GM21619 (cell line): ENCODE data around the gene EPOP.

ENCODE experiments used
- ATAC-seq: cut with Tn5 transposase; IDR thresholded peaks from one replicate; pipeline ENCODE4 v1.9.1; 2021; ENCODE audit not compliant: unreplicated experiment

EPOP gene

GRCh38 chr17:38674014-38674748 lies 576 bp downstream of the EPOP start:
- peak; percentile 19 for ATAC-seq

- peak; percentile 8 for ATAC-seq
These were observed 1.1 kb downstream of the EPOP start for GRCh38 chr17:38673707-38674013.

DNA sequence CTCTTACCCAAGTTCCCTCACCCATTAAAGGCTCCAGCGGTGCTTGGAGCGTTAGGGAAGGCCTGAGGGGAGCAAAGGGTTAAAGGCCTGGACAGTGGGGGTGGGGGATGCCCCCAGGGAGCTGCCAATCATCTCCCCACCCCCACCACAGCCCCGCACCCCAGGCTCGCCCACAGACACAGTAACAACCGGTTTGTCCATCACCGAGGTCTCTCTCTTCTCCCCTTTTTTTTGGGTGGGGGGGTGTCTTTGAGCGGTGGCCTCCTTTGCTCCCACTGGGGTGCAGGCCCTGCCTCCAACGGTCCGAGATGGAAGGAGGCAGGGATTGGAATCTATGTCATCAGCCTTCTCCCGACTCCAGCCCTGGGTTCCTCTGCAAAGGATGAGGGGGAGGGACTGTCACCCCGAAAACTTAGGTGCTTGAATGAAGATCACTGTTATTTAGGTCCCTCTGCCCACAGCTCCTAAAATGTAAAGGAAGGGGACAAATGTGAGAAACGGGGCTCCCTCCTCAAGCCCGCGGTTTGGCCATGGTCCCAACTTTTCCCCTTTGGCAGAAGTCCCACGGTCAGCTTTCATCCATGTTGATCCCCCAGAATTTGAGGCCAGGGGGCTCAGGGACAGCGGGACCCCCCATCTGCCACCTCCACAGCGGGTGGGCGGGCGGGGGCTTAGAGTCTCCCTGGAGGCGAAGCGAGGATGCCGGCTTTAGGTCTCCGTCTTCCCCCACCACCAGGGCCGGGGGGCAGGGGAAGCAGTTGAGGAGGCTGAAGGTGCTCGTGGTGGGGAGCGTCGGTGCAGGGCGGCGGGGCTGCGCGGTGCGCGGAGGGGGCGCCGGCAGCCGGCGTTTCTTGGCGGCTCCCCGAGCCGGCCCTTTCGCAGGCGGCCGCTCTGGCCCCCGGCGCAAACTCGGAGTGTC lies 1.7 kb downstream of the EPOP start:
- no peak for ATAC-seq

- ATAC-seq, result no peak
These were observed 2.6 kb downstream of the EPOP start for GRCh38 chr17:38671939-38672720.

DNA sequence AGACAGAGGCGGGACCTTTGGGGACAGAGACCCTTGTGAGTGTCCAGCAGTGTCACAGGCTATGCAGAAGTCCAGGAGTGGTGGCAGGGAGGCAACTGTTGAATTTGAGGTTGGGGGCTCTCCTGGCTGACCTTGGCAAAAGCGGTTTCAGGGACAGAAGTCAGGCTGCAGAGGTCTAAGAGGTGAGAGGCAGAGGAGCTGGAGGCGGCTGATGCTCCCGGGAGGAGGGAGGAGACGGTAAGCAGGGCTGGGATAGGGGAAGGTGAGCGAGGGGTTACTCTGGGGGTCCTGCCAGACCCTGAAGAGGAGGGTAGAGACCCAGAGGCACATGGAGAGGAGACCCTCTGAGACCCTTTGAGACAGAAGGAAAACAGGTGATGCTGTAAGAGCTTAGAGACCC lies 5.2 kb downstream of the EPOP start:
- ATAC-seq, result no peak

DNA sequence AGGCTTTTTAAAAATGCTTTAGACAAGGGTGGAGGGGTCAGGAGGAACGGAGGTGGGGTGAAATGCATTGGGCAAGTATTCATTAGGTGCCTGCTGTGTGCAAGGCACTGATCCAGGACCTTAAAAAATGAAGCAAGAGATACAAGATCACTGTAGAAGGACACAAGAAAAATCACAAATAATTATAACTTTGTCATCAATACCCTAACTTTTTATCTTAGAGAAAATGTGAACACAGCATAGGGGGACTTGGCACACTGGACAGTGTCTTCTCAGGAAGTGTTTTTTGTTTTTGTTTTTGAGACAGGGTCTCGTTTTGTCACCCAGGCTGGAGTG lies 7.0 kb downstream of the EPOP start:
- no peak for ATAC-seq

DNA sequence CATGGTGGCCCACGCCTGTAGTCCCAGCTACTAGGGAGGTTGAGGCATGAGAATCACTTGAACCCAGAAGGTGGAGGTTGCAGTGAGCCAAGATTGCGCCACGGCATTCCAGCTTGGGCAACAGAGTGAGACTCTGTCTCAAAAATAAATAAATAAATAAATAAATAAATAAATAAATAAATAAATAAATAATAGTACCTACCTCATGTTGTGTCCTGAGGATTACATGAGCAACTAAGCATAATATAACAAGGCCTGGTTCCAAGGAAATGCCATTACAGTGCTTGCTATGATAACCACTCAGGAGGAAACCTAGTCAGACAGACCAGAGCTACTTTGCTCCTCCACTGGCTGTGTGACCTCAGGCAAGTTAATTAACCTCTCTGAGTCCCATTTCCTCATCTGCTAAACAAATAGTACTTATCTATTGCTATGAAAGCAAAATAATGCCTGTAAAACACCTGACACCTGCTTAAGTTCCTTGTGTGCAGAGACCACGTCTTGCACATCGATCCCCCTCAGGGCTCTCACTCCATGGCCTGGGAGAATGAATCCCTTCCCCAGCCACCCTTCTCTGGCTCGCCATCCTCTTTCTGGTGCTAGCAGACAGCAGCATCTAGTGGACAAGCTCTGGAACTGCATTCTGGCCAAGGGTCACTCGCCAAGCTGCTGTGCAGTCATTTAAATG lies 7.5 kb downstream of the EPOP start:
- no peak for ATAC-seq

DNA sequence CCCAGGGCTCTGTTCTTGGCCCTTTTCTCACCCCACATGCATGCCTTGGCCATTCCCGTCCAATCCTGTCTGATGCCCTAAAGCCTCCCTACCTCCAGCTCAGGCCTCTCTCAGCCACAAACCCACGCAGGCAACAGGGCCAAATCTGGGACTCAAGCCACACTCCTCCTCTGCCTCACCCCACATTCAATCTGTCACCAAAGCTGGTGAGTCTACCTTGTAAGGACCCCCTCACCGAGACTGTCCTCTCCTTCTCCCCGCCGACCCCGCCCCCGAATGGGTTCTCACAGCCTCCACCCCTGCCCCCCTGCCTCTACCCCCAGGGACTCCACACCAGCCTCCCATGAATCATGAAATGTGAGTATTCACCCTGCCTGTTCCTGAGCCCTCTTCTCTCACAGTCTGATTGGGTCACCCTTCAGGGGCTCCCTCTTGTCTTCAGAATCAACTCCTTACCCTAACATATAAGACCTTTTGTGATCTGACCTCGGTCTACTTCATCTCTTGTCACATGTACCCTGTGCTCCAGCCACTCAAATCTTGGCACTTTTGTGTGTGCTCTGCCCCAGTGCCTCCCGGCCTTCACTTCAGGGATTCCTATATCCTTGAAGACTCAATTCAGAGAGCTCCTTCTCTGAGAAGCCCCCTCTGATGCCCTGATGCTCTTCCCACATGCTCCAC lies 10.7 kb downstream of the EPOP start:
- ATAC-seq, result no peak

- ATAC-seq, result no peak
These were observed 11.5 kb downstream of the EPOP start for GRCh38 chr17:38663125-38663751.

GRCh38 chr17:38660097-38661025 lies 14.4 kb downstream of the EPOP start:
- no peak for ATAC-seq

DNA sequence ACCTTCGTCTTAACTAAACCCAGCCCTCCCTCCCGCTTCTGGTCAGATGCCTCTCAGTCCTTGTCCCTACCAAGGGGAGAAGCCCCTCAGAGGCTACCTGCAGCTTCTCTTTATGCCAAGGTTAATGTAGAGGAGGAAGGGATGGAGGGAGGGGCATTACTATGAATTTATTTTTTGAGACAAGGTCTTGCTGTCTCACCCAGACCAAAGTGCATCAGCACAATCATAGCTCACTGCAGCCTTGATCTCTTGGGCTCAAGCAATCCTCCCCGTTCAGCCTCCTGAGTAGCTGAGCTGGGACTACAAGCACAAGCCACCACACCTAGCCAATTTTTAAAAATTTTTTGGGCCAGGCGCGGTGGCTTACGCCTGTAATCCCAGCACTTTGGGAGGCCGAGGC lies 15.3 kb downstream of the EPOP start:
- ATAC-seq, result no peak

DNA sequence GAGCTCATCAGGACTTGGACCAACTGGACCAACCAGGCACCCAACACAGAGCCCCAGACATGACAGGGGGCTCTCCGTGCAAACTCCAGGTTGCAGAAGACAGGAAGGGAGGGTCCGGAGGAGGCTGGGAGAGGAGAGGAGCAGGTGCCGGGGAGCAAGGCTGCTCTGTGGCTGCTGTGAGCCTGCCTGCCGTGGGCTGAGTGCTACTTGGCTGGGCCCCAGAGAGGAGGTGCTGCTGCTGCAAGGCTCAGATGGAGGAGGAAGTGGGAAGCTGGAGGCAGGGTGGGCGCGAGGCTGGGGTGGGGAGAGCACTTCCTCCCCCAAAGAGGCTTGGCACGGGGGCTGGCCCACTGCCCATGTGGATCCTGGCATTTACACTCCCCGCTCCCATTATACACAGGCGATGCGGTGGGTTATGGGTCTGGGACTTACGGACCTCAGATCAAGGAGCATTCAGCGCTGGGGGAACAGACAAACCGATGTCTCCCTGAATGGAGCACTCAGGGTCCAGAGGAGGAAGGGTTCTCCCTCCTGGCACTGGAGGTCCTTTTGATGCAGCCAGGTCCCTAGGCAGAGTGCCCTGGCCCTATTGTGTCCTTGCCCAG lies 15.9 kb downstream of the EPOP start:
- no peak for ATAC-seq

DNA sequence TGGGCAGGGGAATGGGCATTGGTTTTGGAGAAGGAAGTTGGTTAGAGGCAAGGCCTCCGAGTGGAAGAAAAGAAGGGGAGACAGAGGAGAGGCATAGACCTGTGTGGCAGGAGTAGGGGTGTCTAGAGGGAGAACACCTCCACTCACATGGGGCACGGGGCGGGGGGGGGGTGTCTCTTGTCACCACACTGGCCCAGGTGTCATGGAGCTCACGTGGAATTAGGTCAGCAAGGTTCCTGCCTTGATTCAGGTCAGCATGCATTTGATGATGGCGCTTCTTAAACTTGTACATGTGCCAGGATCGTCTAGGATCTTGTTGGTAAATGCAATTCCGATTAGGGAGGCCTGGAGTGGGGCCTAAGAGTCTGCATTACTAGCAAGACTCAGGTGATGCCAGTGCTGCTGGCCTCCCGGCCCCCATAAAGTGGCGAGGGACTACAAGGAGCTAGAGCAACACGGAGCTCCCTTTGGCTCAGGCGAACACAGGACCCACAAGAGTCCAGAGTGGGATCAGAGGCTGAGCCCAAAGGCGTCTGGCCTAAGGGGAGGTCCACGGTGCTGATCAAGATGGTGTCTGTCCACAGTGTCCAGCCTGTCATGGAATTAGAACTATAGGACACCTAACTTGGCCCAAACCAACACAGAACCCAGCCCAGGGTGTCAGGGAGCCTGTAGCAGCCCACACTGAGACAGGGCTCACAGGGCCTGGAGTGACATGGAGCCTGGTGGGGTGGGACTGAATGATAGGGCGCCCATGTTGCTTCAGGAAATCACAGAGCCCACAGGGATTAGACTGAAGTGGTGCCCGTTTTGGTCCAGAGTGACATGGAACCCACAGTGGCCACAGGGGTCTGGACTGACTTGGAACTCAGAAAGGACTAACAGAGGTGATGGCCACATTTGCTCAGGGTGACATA lies 16.7 kb downstream of the EPOP start:
- ATAC-seq, result no peak

GRCh38 chr17:38656959-38657823 lies 17.6 kb downstream of the EPOP start:
- ATAC-seq, result no peak

DNA sequence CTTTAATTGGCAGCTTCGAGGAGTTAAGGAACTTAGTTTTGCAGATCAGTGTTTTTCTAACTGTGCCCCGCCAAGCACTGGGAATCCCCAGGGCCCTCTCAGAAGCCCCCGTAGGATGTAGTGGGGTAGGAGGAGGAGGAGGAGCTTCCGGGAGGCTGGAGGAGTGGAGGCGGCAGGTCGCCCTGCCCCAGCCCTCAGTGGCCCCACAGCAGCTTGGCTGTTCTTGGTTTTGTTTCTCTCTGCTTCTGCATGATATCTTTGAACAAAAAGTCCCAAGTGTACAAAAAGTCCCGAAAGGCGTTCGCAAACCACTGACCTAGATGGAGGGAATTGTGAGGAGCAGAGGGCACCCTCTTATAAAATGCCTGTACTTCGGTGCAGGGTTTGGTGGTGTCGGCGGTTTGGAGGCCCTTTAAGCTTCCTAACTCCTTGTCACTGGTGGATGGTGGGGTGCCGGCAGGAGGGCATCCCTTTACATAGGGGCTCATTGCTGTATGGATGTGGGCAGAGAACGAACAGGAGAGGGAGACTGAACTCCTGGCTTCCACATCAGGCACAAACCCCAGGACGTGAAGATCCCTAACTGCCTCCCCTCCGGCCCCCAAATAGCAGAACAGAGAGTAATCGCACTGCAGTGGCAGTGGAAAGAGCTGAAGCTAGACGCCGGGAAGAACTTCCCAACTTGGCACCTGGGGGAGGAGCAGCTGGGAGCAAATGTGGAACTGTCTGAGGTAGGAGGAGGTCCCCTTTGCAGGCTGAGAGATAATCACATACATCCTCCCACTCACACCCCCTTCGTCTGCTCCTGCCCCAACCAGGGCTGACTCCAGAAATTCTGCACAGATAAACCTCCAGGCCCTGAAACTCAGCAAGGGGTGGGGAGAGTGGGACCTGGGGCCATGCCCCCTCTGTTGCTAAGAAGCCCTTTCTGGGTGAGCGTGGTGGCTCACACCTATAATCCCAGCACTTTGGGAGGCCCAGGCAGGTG lies 20.1 kb downstream of the EPOP start:
- peak; percentile 81 for ATAC-seq
